UCSD-AML1 (cell line): ENCODE results near the gene MLLT6.

Source experiments
- DNase-seq: peaks from one replicate; lab custom pipeline; 2025; ENCODE audit not compliant: unreplicated experiment; lab: John Stamatoyannopoulos, UW

MLLT6 gene

DNA sequence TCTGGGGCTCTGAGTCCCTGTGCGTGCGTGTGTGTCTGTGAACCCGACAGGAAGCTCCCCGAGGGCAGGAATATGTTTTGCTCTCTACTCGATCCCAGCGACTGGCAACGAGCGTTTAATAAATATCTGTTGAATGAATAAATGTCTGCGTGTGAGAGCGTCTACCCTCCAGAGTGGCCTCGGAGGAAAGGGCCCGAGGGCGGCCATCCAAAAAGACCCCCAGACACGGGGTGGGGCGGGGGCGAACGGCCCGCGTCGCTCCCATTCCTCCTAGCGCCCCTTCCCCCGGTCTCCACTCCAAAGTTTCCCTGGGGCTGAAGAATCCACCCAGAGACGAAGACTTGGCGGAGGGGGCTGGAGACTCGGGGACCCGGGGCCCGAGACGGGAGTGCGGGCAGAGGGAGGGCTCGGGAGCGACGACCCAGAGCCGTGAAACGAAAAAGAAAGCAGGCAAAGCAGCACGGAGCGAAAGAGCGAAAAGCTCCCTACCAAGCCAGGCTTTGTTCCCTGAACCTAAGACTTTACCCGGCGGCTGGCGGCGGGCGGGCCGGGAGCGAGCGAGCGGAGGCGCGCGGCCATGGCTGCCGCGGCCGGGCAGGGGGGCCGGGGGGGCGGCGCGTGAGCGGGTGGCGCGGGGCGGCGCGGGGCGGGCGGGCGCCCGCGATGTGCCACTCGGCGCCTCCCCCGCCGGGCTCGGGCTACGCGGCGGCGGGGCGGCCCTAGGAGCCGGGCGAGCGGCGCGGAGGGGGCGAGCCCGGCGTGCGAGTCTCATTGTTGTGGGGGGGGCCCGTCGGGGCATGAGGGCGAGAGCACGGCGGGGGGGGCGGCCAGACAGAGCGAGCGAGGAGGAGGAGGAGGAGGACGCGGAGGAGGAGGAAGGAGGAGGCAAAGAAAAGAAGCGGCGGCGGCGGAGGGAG, at the start of gene MLLT6:
Gene MLLT6, plus strand, starts transcription at position 668 of the 917 bp plus-strand sequence. CDS start 360 bp downstream, outside the sequence.
- DNase-seq = peak; percentile 66

DNA sequence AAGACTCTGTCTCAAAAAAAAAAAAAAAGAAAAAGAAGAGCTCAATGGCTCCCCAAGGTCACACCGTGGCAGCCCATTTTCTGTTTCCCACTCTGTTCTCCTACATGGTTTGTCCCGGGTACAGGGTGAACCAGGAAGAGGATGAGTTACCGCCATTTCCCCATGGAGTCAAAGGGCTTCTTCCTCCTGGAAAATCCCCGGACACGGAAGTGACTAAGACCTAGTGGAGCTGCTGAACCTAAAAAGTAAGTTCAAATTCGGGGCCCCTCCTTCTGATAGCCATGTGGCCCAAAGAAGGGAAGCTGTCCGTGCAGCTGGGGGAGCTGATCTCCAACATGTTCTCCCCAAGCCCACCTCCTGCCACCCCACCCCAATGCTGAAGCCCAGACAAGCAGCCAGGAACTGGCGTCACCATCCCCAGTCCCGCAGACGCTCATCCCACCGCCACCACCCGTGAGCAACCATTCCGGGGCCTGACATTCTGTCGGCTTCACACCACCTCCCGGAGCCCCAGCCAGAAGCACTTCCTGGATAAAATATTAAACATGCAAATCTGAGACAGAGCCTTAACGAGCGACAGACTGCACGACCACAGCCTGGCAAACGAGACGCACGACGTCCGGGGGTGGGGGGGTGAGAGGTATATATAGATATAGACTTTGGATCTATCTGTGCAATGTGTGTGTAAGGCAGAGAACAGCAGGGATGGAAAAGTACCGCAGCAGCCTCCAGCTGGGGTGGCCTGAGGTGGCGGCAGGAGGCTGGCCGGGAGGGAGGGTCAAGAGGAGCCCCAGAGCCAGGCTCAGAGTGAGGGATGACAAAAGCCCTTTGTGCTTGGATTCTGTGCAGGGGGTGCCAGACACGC, 47.9 kb upstream of the MLLT6 start:
- DNase-seq = no peak

DNA sequence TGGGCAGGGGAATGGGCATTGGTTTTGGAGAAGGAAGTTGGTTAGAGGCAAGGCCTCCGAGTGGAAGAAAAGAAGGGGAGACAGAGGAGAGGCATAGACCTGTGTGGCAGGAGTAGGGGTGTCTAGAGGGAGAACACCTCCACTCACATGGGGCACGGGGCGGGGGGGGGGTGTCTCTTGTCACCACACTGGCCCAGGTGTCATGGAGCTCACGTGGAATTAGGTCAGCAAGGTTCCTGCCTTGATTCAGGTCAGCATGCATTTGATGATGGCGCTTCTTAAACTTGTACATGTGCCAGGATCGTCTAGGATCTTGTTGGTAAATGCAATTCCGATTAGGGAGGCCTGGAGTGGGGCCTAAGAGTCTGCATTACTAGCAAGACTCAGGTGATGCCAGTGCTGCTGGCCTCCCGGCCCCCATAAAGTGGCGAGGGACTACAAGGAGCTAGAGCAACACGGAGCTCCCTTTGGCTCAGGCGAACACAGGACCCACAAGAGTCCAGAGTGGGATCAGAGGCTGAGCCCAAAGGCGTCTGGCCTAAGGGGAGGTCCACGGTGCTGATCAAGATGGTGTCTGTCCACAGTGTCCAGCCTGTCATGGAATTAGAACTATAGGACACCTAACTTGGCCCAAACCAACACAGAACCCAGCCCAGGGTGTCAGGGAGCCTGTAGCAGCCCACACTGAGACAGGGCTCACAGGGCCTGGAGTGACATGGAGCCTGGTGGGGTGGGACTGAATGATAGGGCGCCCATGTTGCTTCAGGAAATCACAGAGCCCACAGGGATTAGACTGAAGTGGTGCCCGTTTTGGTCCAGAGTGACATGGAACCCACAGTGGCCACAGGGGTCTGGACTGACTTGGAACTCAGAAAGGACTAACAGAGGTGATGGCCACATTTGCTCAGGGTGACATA, 47.0 kb upstream of the MLLT6 start:
- DNase-seq = no peak

DNA sequence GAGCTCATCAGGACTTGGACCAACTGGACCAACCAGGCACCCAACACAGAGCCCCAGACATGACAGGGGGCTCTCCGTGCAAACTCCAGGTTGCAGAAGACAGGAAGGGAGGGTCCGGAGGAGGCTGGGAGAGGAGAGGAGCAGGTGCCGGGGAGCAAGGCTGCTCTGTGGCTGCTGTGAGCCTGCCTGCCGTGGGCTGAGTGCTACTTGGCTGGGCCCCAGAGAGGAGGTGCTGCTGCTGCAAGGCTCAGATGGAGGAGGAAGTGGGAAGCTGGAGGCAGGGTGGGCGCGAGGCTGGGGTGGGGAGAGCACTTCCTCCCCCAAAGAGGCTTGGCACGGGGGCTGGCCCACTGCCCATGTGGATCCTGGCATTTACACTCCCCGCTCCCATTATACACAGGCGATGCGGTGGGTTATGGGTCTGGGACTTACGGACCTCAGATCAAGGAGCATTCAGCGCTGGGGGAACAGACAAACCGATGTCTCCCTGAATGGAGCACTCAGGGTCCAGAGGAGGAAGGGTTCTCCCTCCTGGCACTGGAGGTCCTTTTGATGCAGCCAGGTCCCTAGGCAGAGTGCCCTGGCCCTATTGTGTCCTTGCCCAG, 46.2 kb upstream of the MLLT6 start:
- peak; percentile 39 for DNase-seq

DNA sequence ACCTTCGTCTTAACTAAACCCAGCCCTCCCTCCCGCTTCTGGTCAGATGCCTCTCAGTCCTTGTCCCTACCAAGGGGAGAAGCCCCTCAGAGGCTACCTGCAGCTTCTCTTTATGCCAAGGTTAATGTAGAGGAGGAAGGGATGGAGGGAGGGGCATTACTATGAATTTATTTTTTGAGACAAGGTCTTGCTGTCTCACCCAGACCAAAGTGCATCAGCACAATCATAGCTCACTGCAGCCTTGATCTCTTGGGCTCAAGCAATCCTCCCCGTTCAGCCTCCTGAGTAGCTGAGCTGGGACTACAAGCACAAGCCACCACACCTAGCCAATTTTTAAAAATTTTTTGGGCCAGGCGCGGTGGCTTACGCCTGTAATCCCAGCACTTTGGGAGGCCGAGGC, 45.7 kb upstream of the MLLT6 start:
- no peak for DNase-seq

DNA sequence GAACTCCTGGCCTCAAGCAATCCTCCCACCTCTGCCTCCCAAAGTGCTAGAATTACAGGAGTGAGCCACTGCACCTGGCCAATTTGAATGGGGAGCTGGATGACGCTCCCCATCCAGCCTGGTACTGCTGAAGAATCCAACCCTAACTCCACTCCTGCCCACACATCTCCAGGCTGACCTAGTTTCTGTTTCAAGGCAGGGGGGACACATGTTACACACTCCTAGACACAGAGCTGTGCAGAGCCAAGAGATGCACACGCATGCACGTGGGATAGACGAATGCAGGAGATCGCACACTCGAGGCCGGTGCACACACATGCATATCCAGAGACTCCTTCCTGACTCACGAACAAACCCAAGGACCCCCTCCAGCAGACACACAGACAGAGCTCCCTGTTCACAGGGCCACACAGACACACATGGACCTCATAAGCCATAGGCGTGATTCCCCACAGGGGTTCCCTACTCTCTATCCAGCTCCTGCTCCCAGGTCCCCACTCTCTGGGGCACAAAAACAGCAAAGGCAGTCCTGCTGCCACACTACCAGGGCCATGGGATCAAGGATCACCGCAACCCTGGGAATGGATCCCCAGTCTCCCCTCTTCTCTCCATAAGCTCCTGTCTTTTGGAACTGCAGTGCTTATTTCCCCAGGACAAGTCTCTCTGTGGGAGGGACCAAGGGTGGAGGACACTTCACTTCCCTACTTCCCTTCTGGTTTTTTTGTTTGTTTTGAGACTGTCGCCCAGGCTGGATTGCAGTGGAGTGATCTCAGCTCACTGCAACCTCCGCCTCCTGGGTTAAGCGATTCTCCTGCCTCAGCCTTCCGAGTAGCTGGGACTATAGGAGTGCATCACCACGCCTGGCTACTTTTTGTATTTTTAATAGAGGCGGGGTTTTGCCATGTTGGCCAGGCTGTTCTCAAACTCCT, 44.7 kb upstream of the MLLT6 start:
- DNase-seq = no peak

DNA sequence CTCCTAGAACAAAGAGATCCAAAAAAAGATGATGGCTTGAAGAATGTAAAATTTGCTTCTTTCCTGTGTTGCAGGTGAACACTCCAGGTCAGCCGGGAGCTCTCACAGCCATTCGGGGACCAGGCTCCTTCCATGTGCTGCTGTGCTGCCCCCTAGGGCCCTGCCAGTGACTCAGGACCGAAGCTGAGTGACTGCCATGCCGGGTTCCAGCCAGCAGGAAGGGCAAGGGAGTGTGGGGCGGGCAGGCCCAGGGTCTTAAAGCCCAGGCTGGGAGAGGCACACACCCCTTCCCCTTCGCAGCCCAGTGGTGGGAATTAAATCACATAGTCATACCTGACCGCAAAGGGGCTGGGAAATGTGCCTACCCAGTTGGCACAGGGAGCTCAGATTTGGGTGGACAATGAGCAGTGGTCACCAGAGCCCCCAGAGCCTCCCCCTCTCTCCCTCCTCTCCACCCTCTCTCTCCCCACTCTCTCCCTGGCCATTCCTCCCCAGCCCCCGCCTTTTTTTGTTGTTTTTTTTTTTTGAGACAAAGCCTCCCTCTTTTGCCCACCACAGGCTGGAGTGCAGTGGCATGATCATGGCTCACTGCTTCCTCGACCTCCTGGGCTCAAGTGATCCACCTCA, 41.8 kb upstream of the MLLT6 start:
- DNase-seq = peak; percentile 71

DNA sequence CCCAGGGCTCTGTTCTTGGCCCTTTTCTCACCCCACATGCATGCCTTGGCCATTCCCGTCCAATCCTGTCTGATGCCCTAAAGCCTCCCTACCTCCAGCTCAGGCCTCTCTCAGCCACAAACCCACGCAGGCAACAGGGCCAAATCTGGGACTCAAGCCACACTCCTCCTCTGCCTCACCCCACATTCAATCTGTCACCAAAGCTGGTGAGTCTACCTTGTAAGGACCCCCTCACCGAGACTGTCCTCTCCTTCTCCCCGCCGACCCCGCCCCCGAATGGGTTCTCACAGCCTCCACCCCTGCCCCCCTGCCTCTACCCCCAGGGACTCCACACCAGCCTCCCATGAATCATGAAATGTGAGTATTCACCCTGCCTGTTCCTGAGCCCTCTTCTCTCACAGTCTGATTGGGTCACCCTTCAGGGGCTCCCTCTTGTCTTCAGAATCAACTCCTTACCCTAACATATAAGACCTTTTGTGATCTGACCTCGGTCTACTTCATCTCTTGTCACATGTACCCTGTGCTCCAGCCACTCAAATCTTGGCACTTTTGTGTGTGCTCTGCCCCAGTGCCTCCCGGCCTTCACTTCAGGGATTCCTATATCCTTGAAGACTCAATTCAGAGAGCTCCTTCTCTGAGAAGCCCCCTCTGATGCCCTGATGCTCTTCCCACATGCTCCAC, 41.0 kb upstream of the MLLT6 start:
- no peak for DNase-seq

DNA sequence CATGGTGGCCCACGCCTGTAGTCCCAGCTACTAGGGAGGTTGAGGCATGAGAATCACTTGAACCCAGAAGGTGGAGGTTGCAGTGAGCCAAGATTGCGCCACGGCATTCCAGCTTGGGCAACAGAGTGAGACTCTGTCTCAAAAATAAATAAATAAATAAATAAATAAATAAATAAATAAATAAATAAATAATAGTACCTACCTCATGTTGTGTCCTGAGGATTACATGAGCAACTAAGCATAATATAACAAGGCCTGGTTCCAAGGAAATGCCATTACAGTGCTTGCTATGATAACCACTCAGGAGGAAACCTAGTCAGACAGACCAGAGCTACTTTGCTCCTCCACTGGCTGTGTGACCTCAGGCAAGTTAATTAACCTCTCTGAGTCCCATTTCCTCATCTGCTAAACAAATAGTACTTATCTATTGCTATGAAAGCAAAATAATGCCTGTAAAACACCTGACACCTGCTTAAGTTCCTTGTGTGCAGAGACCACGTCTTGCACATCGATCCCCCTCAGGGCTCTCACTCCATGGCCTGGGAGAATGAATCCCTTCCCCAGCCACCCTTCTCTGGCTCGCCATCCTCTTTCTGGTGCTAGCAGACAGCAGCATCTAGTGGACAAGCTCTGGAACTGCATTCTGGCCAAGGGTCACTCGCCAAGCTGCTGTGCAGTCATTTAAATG, 37.8 kb upstream of the MLLT6 start:
- DNase-seq = peak; percentile 58

DNA sequence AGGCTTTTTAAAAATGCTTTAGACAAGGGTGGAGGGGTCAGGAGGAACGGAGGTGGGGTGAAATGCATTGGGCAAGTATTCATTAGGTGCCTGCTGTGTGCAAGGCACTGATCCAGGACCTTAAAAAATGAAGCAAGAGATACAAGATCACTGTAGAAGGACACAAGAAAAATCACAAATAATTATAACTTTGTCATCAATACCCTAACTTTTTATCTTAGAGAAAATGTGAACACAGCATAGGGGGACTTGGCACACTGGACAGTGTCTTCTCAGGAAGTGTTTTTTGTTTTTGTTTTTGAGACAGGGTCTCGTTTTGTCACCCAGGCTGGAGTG, 37.3 kb upstream of the MLLT6 start:
- DNase-seq = no peak

DNA sequence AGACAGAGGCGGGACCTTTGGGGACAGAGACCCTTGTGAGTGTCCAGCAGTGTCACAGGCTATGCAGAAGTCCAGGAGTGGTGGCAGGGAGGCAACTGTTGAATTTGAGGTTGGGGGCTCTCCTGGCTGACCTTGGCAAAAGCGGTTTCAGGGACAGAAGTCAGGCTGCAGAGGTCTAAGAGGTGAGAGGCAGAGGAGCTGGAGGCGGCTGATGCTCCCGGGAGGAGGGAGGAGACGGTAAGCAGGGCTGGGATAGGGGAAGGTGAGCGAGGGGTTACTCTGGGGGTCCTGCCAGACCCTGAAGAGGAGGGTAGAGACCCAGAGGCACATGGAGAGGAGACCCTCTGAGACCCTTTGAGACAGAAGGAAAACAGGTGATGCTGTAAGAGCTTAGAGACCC, 35.6 kb upstream of the MLLT6 start:
- no peak for DNase-seq

DNA sequence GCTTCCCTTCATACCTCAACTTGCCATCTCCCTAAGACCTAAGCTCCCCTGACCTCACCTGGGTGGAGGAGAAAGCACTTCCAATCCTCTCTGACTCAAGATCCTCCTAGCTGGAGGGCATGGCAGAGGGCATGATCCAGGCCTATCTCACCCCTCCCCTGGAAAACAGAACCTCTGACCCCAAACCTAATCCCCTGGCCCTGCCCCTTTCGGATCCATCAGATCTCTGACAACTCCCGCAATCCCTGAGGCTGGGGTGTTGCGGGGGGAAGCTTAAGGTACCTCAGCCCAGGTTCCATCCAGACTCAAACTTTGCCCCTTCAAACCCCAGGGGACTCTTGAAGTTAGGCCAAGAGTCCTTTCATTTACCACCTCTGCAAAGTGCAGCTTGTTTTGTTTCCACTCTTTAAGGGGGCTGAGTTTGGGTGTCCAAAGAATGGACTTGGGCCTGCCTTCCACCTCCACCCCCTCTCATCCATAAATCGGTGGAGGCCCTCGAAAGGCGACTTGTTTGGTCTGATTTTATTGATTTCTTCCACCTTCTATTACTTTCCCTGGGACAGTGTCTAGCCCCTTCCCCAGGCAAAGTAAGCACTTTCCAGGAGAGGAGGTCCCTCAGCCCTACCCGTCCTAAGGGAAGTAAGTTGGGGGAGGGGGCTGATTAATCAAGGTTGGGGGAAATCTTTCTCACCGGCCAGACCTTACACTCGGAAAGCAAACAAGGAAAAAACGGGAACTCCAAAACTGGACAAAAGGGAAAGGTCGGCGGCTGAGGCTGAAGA, 32.9 kb upstream of the MLLT6 start:
- no peak for DNase-seq

DNA sequence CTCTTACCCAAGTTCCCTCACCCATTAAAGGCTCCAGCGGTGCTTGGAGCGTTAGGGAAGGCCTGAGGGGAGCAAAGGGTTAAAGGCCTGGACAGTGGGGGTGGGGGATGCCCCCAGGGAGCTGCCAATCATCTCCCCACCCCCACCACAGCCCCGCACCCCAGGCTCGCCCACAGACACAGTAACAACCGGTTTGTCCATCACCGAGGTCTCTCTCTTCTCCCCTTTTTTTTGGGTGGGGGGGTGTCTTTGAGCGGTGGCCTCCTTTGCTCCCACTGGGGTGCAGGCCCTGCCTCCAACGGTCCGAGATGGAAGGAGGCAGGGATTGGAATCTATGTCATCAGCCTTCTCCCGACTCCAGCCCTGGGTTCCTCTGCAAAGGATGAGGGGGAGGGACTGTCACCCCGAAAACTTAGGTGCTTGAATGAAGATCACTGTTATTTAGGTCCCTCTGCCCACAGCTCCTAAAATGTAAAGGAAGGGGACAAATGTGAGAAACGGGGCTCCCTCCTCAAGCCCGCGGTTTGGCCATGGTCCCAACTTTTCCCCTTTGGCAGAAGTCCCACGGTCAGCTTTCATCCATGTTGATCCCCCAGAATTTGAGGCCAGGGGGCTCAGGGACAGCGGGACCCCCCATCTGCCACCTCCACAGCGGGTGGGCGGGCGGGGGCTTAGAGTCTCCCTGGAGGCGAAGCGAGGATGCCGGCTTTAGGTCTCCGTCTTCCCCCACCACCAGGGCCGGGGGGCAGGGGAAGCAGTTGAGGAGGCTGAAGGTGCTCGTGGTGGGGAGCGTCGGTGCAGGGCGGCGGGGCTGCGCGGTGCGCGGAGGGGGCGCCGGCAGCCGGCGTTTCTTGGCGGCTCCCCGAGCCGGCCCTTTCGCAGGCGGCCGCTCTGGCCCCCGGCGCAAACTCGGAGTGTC, 32.0 kb upstream of the MLLT6 start:
- no peak for DNase-seq

DNA sequence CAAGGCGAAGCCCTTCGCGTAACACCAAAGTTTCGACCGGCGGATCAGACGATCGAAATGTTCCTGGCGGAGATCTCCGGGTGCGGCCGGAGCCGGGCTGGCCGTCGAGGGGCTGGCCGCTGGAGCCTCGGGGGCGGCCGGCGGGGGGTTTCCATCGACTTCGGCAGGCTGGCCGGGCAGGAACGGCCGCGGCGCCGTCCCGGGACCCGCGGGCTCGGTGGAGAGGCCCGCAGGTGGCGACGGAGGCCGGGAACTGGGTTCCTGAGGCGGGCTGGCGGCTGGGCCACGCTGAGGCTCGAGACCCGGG, 31.4 kb upstream of the MLLT6 start:
- DNase-seq = no peak

DNA sequence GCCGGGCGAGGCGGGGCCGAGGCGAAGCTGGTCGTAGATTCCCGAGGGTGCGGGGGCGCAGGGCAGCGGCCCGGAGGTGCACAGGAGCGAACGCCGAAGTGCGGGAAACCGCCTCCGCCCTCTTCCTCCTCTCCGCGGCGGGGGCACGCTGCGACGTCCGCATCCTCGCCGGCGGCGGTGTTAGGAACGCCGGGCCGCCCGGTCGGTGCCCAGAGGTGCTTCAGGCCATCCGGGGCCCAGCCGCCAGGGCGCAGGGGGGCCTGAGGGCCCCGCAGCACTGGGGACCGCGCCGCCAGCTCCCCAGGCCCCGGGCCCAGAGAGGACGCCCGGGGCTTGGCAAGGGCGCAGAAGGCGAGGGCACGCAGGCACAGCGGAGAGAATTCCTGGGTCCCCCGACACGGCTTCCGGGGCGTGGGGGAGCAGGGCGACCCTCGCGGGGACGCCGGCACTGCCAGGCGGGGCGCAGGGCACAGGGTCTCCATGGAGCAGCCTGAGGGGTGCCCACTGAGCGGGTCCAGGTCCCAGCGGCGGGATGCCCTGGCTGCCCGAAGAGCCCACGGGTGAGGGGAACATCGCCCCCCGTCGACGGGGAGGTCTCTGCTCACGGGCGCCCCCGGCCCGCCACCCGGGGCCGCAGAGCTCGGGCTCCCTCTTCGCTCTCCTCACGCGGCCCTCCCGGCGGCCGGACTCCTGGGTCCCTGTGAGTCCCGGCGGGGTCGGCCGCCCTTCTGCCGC, 30.9 kb upstream of the MLLT6 start:
- DNase-seq = peak; percentile 57
